ENCODE results near the gene ITIH1.

The ITIH1 gene

DNA sequence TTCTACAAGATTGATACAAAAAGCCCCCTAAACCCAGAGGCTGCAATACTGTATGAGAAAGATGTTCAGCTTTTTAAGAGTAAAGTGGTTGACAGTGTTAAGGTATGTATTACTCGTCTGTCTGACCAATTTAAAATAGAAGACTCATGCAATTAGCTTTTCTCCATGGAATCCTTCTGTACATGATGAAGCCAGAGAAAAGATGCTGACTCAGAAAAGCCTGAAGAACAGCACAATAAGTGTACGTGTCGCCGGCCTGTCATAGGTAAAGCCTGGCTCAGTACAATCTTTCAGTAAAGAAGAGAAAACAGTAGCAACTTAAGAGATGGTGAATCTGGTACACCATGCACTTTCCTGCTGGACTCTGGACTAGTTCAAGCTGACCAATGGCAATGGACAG lies 23.0 kb upstream of the ITIH1 start:
- no peak overlapping the region for H3K9ac ChIP-seq (ENCODE audit: low read length)
- H3K36me3 ChIP-seq (ENCODE audit: insufficient read depth, low read length): peaks cover 36% of the 10 kb centered on the region

GRCh38 chr3:52756141-52756540 lies 21.3 kb upstream of the ITIH1 start:
- no peaks in the 10 kb centered on the region for H3K27me3 ChIP-seq (ENCODE audit: control insufficient read depth in 1 of 2, insufficient read depth in 2 of 2, low read length in 2 of 2)
- H3K4me3 ChIP-seq (ENCODE audit: low read depth in 1 of 2, low read length in 2 of 2): no peak overlapping the region
- H3K36me3 ChIP-seq (ENCODE audit: insufficient read depth, low read length): peaks cover 31% of the 10 kb centered on the region

More for the DNA sequence above, 23.0 kb upstream of the ITIH1 start:
- Histone ChIP-seq H3K9me3 (ENCODE audit: low read length) (no peaks in the 10 kb centered on the region), H3K4me1 (ENCODE audit: insufficient read depth, low read length) (no peaks in the 10 kb centered on the region), H3K27ac (ENCODE audit: low read depth, low read length) (no peak overlapping the region), H3K27me3 (ENCODE audit: control insufficient read depth in 1 of 2, insufficient read depth in 2 of 2, low read length in 2 of 2) (no peaks in the 10 kb centered on the region), H3K4me3 (ENCODE audit: low read depth in 1 of 2, low read length in 2 of 2) (no peak overlapping the region)

GRCh38 chr3:52763466-52763865 lies 13.9 kb upstream of the ITIH1 start:
- peaks cover 33% of the 10 kb centered on the region for H3K36me3 ChIP-seq (ENCODE audit: insufficient read depth, low read length)

More at GRCh38 chr3:52756141-52756540, 21.3 kb upstream of the ITIH1 start:
- Histone ChIP-seq H3K9ac (ENCODE audit: low read length) (no peak overlapping the region), H3K27ac (ENCODE audit: low read depth, low read length) (no peak overlapping the region), H3K9me3 (ENCODE audit: low read length) (no peaks in the 10 kb centered on the region), H3K4me1 (ENCODE audit: insufficient read depth, low read length) (no peaks in the 10 kb centered on the region)

GRCh38 chr3:52769786-52770455 lies 7.5 kb upstream of the ITIH1 start:
- peak overlapping the region; percentile 77 to 93 for H3K4me3 ChIP-seq (ENCODE audit: low read depth in 1 of 2, low read length in 2 of 2)
- no peaks in the 10 kb centered on the region for H3K9me3 ChIP-seq (ENCODE audit: low read length)
- H3K9ac ChIP-seq (ENCODE audit: low read length): peak overlapping the region; percentile 19
- H3K4me1 ChIP-seq (ENCODE audit: insufficient read depth, low read length): peaks cover 9% of the 10 kb centered on the region
- no peaks in the 10 kb centered on the region for H3K27me3 ChIP-seq (ENCODE audit: control insufficient read depth in 1 of 2, insufficient read depth in 2 of 2, low read length in 2 of 2)
- H3K36me3 ChIP-seq (ENCODE audit: insufficient read depth, low read length): peaks cover 15% of the 10 kb centered on the region
- no peak overlapping the region for H3K27ac ChIP-seq (ENCODE audit: low read depth, low read length)

More at GRCh38 chr3:52763466-52763865, 13.9 kb upstream of the ITIH1 start:
- H3K4me1 ChIP-seq (ENCODE audit: insufficient read depth, low read length): no peaks in the 10 kb centered on the region
- no peaks in the 10 kb centered on the region for H3K9me3 ChIP-seq (ENCODE audit: low read length)
- no peak overlapping the region for H3K9ac ChIP-seq (ENCODE audit: low read length)
- H3K4me3 ChIP-seq (ENCODE audit: low read depth in 1 of 2, low read length in 2 of 2): no peak overlapping the region
- H3K27me3 ChIP-seq (ENCODE audit: control insufficient read depth in 1 of 2, insufficient read depth in 2 of 2, low read length in 2 of 2): no peaks in the 10 kb centered on the region
- H3K27ac ChIP-seq (ENCODE audit: low read depth, low read length): no peak overlapping the region

DNA sequence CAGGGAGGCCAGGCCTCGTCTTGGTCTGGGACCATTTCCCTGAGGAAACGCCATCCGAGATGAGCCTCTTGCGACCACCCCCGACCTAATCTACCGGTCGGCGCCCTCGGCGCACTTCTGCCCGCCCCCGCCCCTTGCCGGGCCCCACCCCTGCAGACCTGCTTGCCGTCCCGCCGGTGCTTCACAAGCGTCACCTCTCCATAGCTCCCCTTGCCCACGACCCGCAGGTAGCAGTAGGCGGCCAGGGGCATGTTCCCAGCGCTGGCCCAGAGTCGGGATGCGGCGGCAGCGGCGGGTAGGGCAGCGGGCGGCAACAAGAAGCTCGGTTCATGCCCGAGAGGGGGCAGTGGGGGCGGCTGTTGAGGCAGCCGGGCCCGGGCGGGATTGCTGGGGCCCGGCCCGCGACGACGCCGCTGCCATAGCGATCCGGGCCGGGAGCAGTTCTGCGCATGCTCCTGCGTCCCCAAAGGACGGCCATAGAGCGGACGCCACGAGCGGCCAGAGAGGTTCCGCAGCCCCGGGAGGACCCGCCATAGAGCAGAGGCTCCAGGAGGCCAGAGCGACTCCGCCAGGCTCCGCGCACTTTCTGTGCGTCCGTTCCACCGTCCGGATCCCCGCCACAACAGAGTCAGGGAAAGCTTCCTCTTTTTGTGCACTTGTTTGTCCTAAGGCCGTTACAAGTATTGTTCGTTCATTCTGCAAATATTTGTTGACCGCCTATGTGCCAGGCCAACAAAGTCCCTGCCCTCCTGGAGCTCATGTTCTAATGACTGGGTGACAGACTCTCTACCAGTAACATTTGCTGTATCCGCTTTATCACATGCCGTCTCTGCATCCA lies 6.7 kb upstream of the ITIH1 start, which contains the start of gene NEK4:
NEK4 (minus strand) TSS at position 445 of the 838 bp plus-strand sequence; CDS start at position 251, 194 bp downstream.
- Histone ChIP-seq H3K4me3 (ENCODE audit: low read depth in 1 of 2, low read length in 2 of 2) (peak within 1 kb of the TSS; percentile 77 to 93), H3K27me3 (ENCODE audit: control insufficient read depth in 1 of 2, insufficient read depth in 2 of 2, low read length in 2 of 2) (no peaks in the 10 kb centered on the region), H3K9me3 (ENCODE audit: low read length) (no peaks in the 10 kb centered on the region), H3K36me3 (ENCODE audit: insufficient read depth, low read length) (peaks cover 8% of the 10 kb centered on the region), H3K9ac (ENCODE audit: low read length) (peak within 1 kb of the TSS; percentile 19), H3K27ac (ENCODE audit: low read depth, low read length) (peak within 1 kb of the TSS; percentile 68), H3K4me1 (ENCODE audit: insufficient read depth, low read length) (peaks cover 9% of the 10 kb centered on the region)

DNA sequence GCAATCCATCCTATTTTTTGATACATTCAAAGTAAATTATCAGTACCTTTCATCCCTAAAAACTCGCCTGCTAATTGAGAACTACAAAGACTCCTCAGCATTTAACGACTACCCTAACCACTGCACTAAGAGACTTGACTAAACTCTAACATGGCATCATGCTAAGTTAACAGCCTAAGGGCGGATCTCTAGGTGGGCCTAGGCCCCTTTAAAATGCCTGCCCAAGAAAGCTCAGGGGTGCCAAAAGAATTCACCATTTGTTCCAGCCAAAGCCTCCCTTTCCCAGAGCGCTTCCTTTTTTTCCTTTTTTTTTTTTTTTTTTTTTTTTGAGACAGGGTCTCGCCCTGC lies 6.1 kb upstream of the ITIH1 start:
- Histone ChIP-seq H3K27me3 (ENCODE audit: control insufficient read depth in 1 of 2, insufficient read depth in 2 of 2, low read length in 2 of 2) (no peaks in the 10 kb centered on the region), H3K9me3 (ENCODE audit: low read length) (no peaks in the 10 kb centered on the region), H3K27ac (ENCODE audit: low read depth, low read length) (peak overlapping the region; percentile 68), H3K4me3 (ENCODE audit: low read depth in 1 of 2, low read length in 2 of 2) (peak overlapping the region; percentile 77 to 93), H3K4me1 (ENCODE audit: insufficient read depth, low read length) (peaks cover 9% of the 10 kb centered on the region), H3K9ac (ENCODE audit: low read length) (no peak overlapping the region), H3K36me3 (ENCODE audit: insufficient read depth, low read length) (peaks cover 4% of the 10 kb centered on the region)

GRCh38 chr3:52771702-52772101 lies 5.7 kb upstream of the ITIH1 start:
- H3K4me1 ChIP-seq (ENCODE audit: insufficient read depth, low read length): peaks cover 9% of the 10 kb centered on the region
- H3K9me3 ChIP-seq (ENCODE audit: low read length): no peaks in the 10 kb centered on the region
- H3K9ac ChIP-seq (ENCODE audit: low read length): no peak overlapping the region
- no peaks in the 10 kb centered on the region for H3K27me3 ChIP-seq (ENCODE audit: control insufficient read depth in 1 of 2, insufficient read depth in 2 of 2, low read length in 2 of 2)
- H3K36me3 ChIP-seq (ENCODE audit: insufficient read depth, low read length): peaks cover 4% of the 10 kb centered on the region
- H3K4me3 ChIP-seq (ENCODE audit: low read depth in 1 of 2, low read length in 2 of 2): no peak overlapping the region
- no peak overlapping the region for H3K27ac ChIP-seq (ENCODE audit: low read depth, low read length)

DNA sequence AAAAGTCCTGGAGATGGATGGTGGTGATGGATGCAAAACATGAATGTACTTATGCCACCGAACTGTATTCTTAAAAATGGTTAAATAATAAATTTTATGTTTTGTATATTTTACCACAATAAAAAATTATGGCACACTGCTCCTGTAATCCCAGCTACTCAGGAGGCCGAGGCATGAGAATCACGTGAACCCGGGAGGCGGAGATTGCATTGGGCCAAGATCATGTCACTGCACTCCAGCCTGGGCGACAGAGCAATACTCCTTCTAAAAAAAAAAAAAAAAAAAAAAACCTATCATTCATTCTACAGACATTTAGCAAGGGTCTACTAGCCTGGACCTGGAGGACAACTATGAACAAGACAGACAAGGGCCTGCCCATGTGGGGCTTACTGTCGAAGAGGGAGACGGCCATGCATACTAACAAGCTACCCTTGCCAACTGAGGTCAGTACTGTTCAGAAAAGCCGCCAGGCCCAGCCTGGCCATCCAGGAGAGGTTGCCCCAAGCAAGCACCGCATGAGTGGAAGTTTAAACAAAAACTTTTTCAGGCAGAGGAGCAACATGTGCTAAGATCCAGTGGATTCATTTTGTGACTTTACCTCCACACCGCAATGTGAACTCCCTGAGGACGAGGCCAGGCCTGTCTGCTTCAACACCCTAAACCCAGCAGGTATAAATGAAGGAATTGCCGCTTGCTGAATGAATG lies 3.9 kb upstream of the ITIH1 start:
- no peak overlapping the region for H3K27ac ChIP-seq (ENCODE audit: low read depth, low read length)
- H3K9ac ChIP-seq (ENCODE audit: low read length): no peak overlapping the region
- H3K36me3 ChIP-seq (ENCODE audit: insufficient read depth, low read length): no peaks in the 10 kb centered on the region
- H3K4me1 ChIP-seq (ENCODE audit: insufficient read depth, low read length): peaks cover 9% of the 10 kb centered on the region
- no peaks in the 10 kb centered on the region for H3K27me3 ChIP-seq (ENCODE audit: control insufficient read depth in 1 of 2, insufficient read depth in 2 of 2, low read length in 2 of 2)
- H3K4me3 ChIP-seq (ENCODE audit: low read depth in 1 of 2, low read length in 2 of 2): no peak overlapping the region
- H3K9me3 ChIP-seq (ENCODE audit: low read length): no peaks in the 10 kb centered on the region

DNA sequence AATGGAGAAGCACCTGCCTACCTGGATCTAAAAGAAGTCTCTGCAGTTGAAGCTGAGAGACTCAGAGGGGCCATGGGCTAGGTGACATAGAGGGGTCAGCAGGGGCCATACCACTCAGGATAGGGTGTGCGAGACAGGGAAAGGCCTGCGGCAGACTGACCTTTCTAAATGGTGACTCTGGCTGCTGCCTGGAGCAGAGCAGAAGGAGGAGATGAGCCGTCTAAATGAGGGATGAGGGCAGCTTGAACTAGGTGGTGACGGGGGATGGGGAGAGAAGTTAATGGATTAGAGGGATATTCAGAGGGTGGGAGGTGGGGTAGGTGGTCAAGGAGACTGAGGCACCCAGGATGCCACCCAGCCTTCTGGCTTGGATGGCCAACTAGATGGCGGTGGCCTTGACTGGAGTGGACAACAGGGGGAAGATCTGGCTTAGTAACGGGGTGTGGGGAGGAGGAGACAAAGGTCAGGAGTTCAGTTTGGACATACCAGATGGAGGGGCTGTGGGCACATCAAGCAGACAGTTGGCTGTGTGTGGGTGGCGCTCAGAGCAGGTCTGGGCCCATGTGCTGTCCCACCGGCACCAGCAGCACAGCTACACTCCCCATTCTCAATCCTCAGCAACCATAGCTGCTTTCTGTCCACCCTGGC lies 3.2 kb upstream of the ITIH1 start:
- H3K4me3 ChIP-seq (ENCODE audit: low read depth in 1 of 2, low read length in 2 of 2): no peak overlapping the region
- H3K27ac ChIP-seq (ENCODE audit: low read depth, low read length): no peak overlapping the region
- H3K9me3 ChIP-seq (ENCODE audit: low read length): no peaks in the 10 kb centered on the region
- no peak overlapping the region for H3K9ac ChIP-seq (ENCODE audit: low read length)
- H3K4me1 ChIP-seq (ENCODE audit: insufficient read depth, low read length): peaks cover 9% of the 10 kb centered on the region
- no peaks in the 10 kb centered on the region for H3K27me3 ChIP-seq (ENCODE audit: control insufficient read depth in 1 of 2, insufficient read depth in 2 of 2, low read length in 2 of 2)
- H3K36me3 ChIP-seq (ENCODE audit: insufficient read depth, low read length): no peaks in the 10 kb centered on the region

DNA sequence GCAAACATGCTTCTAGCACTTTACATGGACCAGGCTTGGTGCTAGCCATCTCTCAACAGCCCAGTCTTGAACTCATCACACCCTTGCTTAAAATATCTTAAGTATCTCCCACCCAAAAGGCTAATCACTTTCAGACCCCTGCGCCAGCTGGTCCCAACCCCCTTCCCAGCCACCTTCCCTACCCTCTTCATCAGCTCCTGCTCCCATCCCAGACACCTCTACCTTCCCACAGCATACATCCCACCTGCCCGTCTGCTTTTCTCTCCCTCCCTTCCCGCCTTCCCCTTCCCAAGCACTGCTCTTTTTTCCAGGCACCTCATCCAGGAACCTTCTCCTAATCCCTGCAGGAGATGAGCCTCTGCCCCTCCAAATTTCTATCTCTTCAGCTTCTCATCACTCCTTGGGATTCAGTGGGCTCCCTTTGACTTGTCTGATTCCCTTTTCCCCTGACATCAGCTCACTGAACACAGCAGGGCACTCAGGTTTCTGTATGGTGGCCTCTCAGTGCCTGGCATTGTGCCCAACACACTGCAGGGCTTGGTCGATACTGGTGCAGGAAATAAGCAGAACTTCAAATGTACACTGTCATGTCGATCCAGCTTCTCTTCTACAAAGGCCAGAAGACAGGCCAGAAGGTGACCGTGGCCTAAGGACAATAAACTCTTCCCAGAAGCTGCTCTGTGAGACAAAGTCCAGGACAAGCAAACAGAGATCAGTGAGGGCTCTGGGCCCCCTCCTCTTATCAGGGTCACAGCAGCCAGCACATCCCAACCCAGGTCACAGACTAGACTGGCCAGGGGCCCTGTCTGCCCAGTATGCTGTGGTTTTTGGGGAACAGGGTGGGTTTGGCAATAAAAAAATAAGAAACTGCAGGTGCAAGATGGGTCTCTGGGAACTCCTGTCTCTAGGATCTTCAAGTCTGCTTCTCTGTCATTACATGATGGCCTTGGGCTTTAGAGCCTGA lies 2.2 kb upstream of the ITIH1 start:
- Histone ChIP-seq H3K27ac (ENCODE audit: low read depth, low read length) (no peak overlapping the region), H3K27me3 (ENCODE audit: control insufficient read depth in 1 of 2, insufficient read depth in 2 of 2, low read length in 2 of 2) (no peaks in the 10 kb centered on the region), H3K9ac (ENCODE audit: low read length) (no peak overlapping the region), H3K4me3 (ENCODE audit: low read depth in 1 of 2, low read length in 2 of 2) (no peak overlapping the region), H3K36me3 (ENCODE audit: insufficient read depth, low read length) (no peaks in the 10 kb centered on the region), H3K9me3 (ENCODE audit: low read length) (no peaks in the 10 kb centered on the region), H3K4me1 (ENCODE audit: insufficient read depth, low read length) (no peaks in the 10 kb centered on the region)

All from muscle layer of colon (tissue), 2 donors.